ENCODE results near the gene ESRRG. TPM values are rescaled to one million over a fixed set of nuclear protein-coding genes. Genes with fewer than 3 reads are reported as not detected.

The ESRRG gene
- total and polyA plus RNA-seq, 2 donors (not counting 3 experiments of a cell fraction or from before 2014, with no cell fraction given): not detected

DNA sequence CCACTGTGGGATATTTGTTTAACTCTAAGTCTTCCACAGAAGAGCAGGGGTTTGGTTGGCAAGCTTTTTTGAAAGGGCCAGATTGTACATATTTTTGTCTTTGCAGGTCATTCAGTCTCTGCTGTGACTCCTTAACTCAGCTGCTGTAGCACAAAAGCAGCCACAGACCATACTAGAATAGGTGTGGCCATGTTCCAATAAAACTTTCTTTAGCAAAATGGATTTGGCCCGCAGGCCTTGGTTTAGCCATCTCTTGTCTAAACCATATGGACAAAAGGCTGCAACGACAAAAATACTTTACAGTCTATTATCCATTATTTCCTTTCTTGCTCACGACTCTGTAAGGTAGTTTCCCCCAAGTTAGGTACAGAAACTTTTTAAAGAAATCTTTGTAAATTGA, 60.5 kb downstream of the ESRRG start:
- POLR2A ChIA-PET: no interaction called here
- dilution Hi-C loops (cut with MboI; ENCODE audit: extremely low pct_ligation_motif_present, low sequenced_read_pairs): no loop called here
- no peak for FAIRE-seq

More for the DNA sequence above, 60.5 kb downstream of the ESRRG start:
- Histone ChIP-seq H3K9me3 (replicated peaks; ENCODE audit: control insufficient read depth, insufficient read depth, low read length) (peaks cover 2% of the 10 kb centered on the region), H3K9ac (replicated peaks; ENCODE audit: extremely low read depth, insufficient read depth, low read length) (no peak overlapping the region), H3K4me3 (replicated peaks in 1 of 3; ENCODE audit: insufficient read depth in 1 of 3, low read depth in 1 of 3, low read length in 3 of 3) (no peak overlapping the region), H4K20me1 (replicated peaks; ENCODE audit: control insufficient read depth, extremely low read depth, insufficient read depth, low read length) (no peaks in the 10 kb centered on the region), H3K4me1 (ENCODE audit: control insufficient read depth, extremely low read depth, insufficient read depth, low read length) (no peaks in the 10 kb centered on the region), H3K27ac (ENCODE audit: insufficient read depth, low read depth, low read length) (no peak overlapping the region), H3K79me2 (ENCODE audit: control insufficient read depth, insufficient read depth, low read length) (no peaks in the 10 kb centered on the region), H3K27me3 (ENCODE audit: control insufficient read depth in 2 of 2, insufficient read depth in 2 of 2, low read length in 2 of 2) (no peaks in the 10 kb centered on the region), H2AFZ (ENCODE audit: low read depth, low read length) (no peak overlapping the region), H3K9me1 (replicated peaks; ENCODE audit: control insufficient read depth, extremely low read depth, insufficient read depth, low read length) (no peaks in the 10 kb centered on the region), H3K4me2 (ENCODE audit: insufficient read depth, low read length) (no peak overlapping the region), H3K36me3 (ENCODE audit: control insufficient read depth in 2 of 2, extremely low read depth in 1 of 2, insufficient read depth in 2 of 2, low read length in 2 of 2) (no peaks in the 10 kb centered on the region)
- DNase-seq (ENCODE audit: low read depth, low spot score): no peak
- CTCF ChIA-PET: no interaction called here
- TF ChIP-seq POLR2AphosphoS5 (IDR thresholded peaks at IDR 0.05; ENCODE audit: insufficient read depth, low read depth, low read length) (no peak), MYC (IDR thresholded peaks at IDR 0.05; ENCODE audit: low read depth, low read length) (no peak), EZH2 (IDR thresholded peaks at IDR 0.05; ENCODE audit: borderline replicate concordance, low read depth, low read length, severe bottlenecking) (no peak), JUN (IDR thresholded peaks at IDR 0.05; ENCODE audit: borderline replicate concordance, insufficient read depth, insufficient read length, low read depth) (no peak), CTCF (IDR thresholded peaks at IDR 0.05; ENCODE audit: extremely low read depth in 1 of 2, insufficient read depth in 1 of 2, low read depth in 1 of 2, low read length in 2 of 2) (no peak), GATA2 (IDR thresholded peaks at IDR 0.05; ENCODE audit: insufficient read depth, insufficient read length, low read depth, low read length) (no peak), FOS (IDR thresholded peaks at IDR 0.05; ENCODE audit: borderline replicate concordance, insufficient read depth, low read length) (no peak), POLR2A (IDR thresholded peaks at IDR 0.05; ENCODE audit: low read depth, low read length) (no peak)
- TF ChIP-seq, protein P1, sequence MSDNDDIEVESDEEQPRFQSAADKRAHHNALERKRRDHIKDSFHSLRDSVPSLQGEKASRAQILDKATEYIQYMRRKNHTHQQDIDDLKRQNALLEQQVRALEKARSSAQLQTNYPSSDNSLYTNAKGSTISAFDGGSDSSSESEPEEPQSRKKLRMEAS (IDR thresholded peaks at IDR 0.05; ENCODE audit: insufficient read depth, insufficient read length): no peak
- intact Hi-C loops (cut with micrococcal nuclease): no loop called here
- BruUV-seq (replicated peaks): no TSS peak
